ENCODE measurements around the gene TDRD9. TPM values are rescaled to one million over a fixed set of nuclear protein-coding genes. Genes with fewer than 3 reads are reported as not detected.

TDRD9 gene
- total RNA-seq, 1 experiment from 2014 or later: 0.07 TPM

DNA sequence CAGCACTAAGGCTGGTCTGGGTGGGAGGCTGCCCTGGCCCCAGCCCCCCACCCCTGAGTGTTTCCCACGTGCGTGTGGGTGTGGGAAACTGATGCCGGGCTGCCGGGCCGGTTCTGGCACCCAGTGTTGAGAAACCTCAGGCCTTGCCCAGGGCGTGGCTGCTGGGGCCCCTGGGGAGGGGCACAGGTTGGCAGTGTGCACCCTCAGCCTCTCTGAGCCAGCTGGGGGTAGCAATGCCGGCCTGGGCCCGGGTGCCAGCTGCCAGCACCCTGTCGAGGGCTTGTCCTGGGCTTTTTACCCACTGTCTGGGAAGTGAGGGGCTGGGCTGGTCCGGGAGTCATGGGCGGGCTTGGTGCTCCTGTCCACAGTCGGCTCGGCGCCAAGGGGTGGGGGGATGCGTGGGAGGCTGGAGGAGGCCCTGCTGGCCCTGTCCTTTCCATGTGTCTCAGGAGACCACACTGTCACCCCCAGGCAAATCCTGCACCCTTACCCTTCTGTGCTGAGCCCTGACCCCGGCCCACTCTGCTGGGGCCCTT lies 172.9 kb downstream of the TDRD9 start:
- Histone ChIP-seq H3K4me1 (ENCODE audit: insufficient read depth, low read length) (peaks cover 10% of the 10 kb centered on the region), H2AFZ (ENCODE audit: low read length) (no peak overlapping the region), H3K27ac (ENCODE audit: low read length) (no peak overlapping the region), H3K4me3 (ENCODE audit: low read length) (no peak overlapping the region), H4K20me1 (ENCODE audit: low read length) (no peaks in the 10 kb centered on the region), H3K9me2 (replicated peaks; ENCODE audit: low read length) (no peaks in the 10 kb centered on the region), H3K36me3 (ENCODE audit: low read depth, low read length) (no peaks in the 10 kb centered on the region), H3K27me3 (ENCODE audit: low read length) (no peaks in the 10 kb centered on the region), H3K9me3 (ENCODE audit: low read length) (no peaks in the 10 kb centered on the region), H3F3A (ENCODE audit: low read length, unreplicated experiment) (no peaks in the 10 kb centered on the region), H3K4me2 (ENCODE audit: low read length) (no peak overlapping the region), H3K79me2 (ENCODE audit: low read length) (no peaks in the 10 kb centered on the region), H3K9ac (ENCODE audit: low read length) (no peak overlapping the region)
- ChIA-PET CTCF (no interaction called here), POLR2A (ENCODE audit: unreplicated experiment) (no interaction called here)
- ATAC-seq: no peak
- TF ChIP-seq EZH2phosphoT487 (IDR thresholded peaks at IDR 0.05; ENCODE audit: borderline replicate concordance, low read length) (no peak), EZH2 (IDR thresholded peaks at IDR 0.05; ENCODE audit: low read length, unreplicated experiment) (no peak)
- TF ChIP-seq, protein P1, sequence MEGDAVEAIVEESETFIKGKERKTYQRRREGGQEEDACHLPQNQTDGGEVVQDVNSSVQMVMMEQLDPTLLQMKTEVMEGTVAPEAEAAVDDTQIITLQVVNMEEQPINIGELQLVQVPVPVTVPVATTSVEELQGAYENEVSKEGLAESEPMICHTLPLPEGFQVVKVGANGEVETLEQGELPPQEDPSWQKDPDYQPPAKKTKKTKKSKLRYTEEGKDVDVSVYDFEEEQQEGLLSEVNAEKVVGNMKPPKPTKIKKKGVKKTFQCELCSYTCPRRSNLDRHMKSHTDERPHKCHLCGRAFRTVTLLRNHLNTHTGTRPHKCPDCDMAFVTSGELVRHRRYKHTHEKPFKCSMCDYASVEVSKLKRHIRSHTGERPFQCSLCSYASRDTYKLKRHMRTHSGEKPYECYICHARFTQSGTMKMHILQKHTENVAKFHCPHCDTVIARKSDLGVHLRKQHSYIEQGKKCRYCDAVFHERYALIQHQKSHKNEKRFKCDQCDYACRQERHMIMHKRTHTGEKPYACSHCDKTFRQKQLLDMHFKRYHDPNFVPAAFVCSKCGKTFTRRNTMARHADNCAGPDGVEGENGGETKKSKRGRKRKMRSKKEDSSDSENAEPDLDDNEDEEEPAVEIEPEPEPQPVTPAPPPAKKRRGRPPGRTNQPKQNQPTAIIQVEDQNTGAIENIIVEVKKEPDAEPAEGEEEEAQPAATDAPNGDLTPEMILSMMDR (conservative IDR thresholded peaks at IDR 0.05; ENCODE audit: low read depth, low read length): no peak
- DNase-seq: no peak
- no TSS peak for BruUV-seq (replicated peaks)
- intact Hi-C loops (cut with micrococcal nuclease): no loop called here

DNA sequence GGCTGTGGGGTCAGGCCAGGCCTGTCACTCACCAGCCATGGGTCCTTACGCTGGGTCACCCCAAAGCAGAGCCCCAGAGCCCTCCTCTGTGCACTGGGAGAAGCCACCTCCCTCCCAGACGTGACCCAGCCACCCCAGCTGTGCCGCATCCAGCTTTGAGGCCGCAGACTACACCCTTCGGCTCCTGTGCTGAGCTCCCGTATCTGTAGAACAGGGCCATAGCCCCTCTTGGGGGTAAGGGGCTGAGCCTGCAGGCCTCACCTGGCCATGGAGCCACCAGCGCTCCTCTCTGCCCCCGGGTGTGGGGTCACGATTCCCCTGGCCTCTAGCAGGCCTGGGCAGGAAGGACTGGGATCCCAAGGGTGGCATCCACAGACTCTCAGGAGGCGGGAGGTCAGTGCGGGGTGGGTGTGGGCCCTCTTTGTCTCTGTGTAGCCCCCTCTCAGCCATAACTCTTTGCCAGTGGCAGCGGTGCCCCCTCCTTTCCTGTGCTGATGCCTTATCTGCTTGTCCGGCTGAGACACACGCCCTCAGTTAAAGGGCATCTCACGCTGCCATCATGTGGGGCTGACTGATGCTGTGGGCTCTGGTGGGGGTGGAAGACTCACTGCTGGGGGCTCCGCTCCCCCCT lies 173.5 kb downstream of the TDRD9 start:
- no peaks in the 10 kb centered on the region for H3K36me3 ChIP-seq (ENCODE audit: low read depth, low read length)
- no peaks in the 10 kb centered on the region for H3K27me3 ChIP-seq (ENCODE audit: low read length)
- no TSS peak for BruUV-seq (replicated peaks)
- H3K79me2 ChIP-seq (ENCODE audit: low read length): no peaks in the 10 kb centered on the region
- H3K9ac ChIP-seq (ENCODE audit: low read length): no peak overlapping the region
- H3K4me2 ChIP-seq (ENCODE audit: low read length): no peak overlapping the region
- H2AFZ ChIP-seq (ENCODE audit: low read length): no peak overlapping the region
- ChIA-PET POLR2A (ENCODE audit: unreplicated experiment) (no interaction called here), CTCF (no interaction called here)
- DNase-seq (no peak), ATAC-seq (no peak)
- no peaks in the 10 kb centered on the region for H3K9me2 ChIP-seq (replicated peaks; ENCODE audit: low read length)
- H3F3A ChIP-seq (ENCODE audit: low read length, unreplicated experiment): no peaks in the 10 kb centered on the region
- peaks cover 10% of the 10 kb centered on the region for H3K4me1 ChIP-seq (ENCODE audit: insufficient read depth, low read length)
- TF ChIP-seq EZH2 (IDR thresholded peaks at IDR 0.05; ENCODE audit: low read length, unreplicated experiment): no peak
- TF ChIP-seq, protein P1 (conservative IDR thresholded peaks at IDR 0.05; ENCODE audit: low read depth, low read length): no peak
- no peak for TF ChIP-seq EZH2phosphoT487 (IDR thresholded peaks at IDR 0.05; ENCODE audit: borderline replicate concordance, low read length)
- intact Hi-C loops (cut with micrococcal nuclease): no loop called here
- H3K27ac ChIP-seq (ENCODE audit: low read length): no peak overlapping the region
- no peaks in the 10 kb centered on the region for H4K20me1 ChIP-seq (ENCODE audit: low read length)
- no peaks in the 10 kb centered on the region for H3K9me3 ChIP-seq (ENCODE audit: low read length)
- H3K4me3 ChIP-seq (ENCODE audit: low read length): no peak overlapping the region

Other genes starting within 250 kb of the TDRD9 start
- 61.3 and 80.3 TPM in 2 replicates for gene XRCC3, start 213.0 kb upstream of the TDRD9 start, total RNA-seq (2014; rRNA removed)
- 47.2 and 50.1 TPM in 2 replicates for gene ZFYVE21, start 212.6 kb upstream of the TDRD9 start, total RNA-seq (2014; rRNA removed)
- 13.0 and 16.4 TPM in 2 replicates for gene PPP1R13B, start 80.9 kb upstream of the TDRD9 start, total RNA-seq (2014; rRNA removed)
- not detected in 2 replicates for gene RD3L, start 14.1 kb downstream of the TDRD9 start, total RNA-seq (2014; rRNA removed)
- gene ASPG, start 157.2 kb downstream of the TDRD9 start, total RNA-seq (2014; rRNA removed): 0.22 TPM in 1 of 2 replicates, not detected in the other
- 3.1 TPM in 2 replicates for gene KIF26A, start 210.1 kb downstream of the TDRD9 start, total RNA-seq (2014; rRNA removed)